ENCODE measurements around the gene NAALADL2.
"Not testable (repeated sequence)": the region's sequence is repeated elsewhere in the genome, so short reads cannot be mapped to it uniquely, and the experiment has no call there.

Gene NAALADL2

GRCh38 chr3:175215833-175216232 is 356.7 kb downstream of the NAALADL2 start:
- no peak for DNase-seq

- DNase-seq: no peak
Measured at GRCh38 chr3:175222356-175222755, 363.2 kb downstream of the NAALADL2 start.

- no peak for DNase-seq
Measured at GRCh38 chr3:175224051-175224450, 364.9 kb downstream of the NAALADL2 start.

- DNase-seq: no peak
Measured at GRCh38 chr3:175226444-175226843, 367.3 kb downstream of the NAALADL2 start.

GRCh38 chr3:175227126-175227525 is 368.0 kb downstream of the NAALADL2 start:
- DNase-seq: no peak

- DNase-seq: no peak
Measured at GRCh38 chr3:175233957-175234940, 375.1 kb downstream of the NAALADL2 start.

GRCh38 chr3:175238801-175239200 is 379.7 kb downstream of the NAALADL2 start:
- no peak for DNase-seq

- DNase-seq: no peak
Measured at GRCh38 chr3:175240921-175241320, 381.8 kb downstream of the NAALADL2 start.

GRCh38 chr3:175242243-175242642 is 383.1 kb downstream of the NAALADL2 start:
- no peak for DNase-seq

GRCh38 chr3:175246234-175246633 is 387.1 kb downstream of the NAALADL2 start:
- DNase-seq: no peak

GRCh38 chr3:175246766-175247165 is 387.6 kb downstream of the NAALADL2 start:
- DNase-seq: no peak

- no peak for DNase-seq
Measured at GRCh38 chr3:175247629-175248028, 388.5 kb downstream of the NAALADL2 start.

- no peak for DNase-seq
Measured at GRCh38 chr3:175248832-175249231, 389.7 kb downstream of the NAALADL2 start.

GRCh38 chr3:175255698-175256097 is 396.6 kb downstream of the NAALADL2 start:
- DNase-seq: no peak

GRCh38 chr3:175257123-175257522 is 398.0 kb downstream of the NAALADL2 start:
- no peak for DNase-seq

GRCh38 chr3:175258763-175259162 is 399.6 kb downstream of the NAALADL2 start:
- DNase-seq: no peak

GRCh38 chr3:175260145-175260794 is 401.1 kb downstream of the NAALADL2 start:
- no peak for DNase-seq

- no peak for DNase-seq
Measured at GRCh38 chr3:175266478-175266877, 407.3 kb downstream of the NAALADL2 start.

- DNase-seq: no peak
Measured at GRCh38 chr3:175267121-175267531, 408.0 kb downstream of the NAALADL2 start.

GRCh38 chr3:175267561-175267960 is 408.4 kb downstream of the NAALADL2 start:
- no peak for DNase-seq

GRCh38 chr3:175269394-175269793 is 410.3 kb downstream of the NAALADL2 start:
- DNase-seq: no peak

- DNase-seq: no peak
Measured at GRCh38 chr3:175270198-175270837, 411.2 kb downstream of the NAALADL2 start.

GRCh38 chr3:175270866-175271265 is 411.7 kb downstream of the NAALADL2 start:
- DNase-seq: no peak

- DNase-seq: not testable (repeated sequence)
Measured at GRCh38 chr3:175271465-175271864, 412.3 kb downstream of the NAALADL2 start.
